Brain microvascular endothelial cell (primary cell): Measurements from ENCODE around the gene PRRT4.

Source experiments
- DNase-seq: peaks from one replicate; pipeline ENCODE4 v3.0.0-alpha.2; 2020
- H3K27ac ChIP-seq: fragments of 250-450 bp; sonication (Bioruptor Pico); 2 replicates; pipeline ENCODE4 v1.5.1; 2020; ENCODE audit warnings: mild to moderate bottlenecking, moderate library complexity
- H3K27me3 ChIP-seq: fragments of 250-450 bp; sonication (Bioruptor Pico); replicated peaks from 2 replicates; pipeline ENCODE4 v1.5.1; 2020; ENCODE audit warnings: mild to moderate bottlenecking
- H3K36me3 ChIP-seq: fragments of 250-450 bp; sonication (Bioruptor Pico); replicated peaks from 2 replicates; pipeline ENCODE4 v1.5.1; 2020; ENCODE audit warnings: mild to moderate bottlenecking
- H3K4me3 ChIP-seq: 2 replicates; pipeline ENCODE4 v1.5.1; 2011; ENCODE audit warnings: low read depth, mild to moderate bottlenecking, control low read depth, low read length, moderate library complexity
- in situ Hi-C: cut with HindIII; loops from 2 replicates; pipeline ENCODE4 v1.10.0; 2017; ENCODE audit warnings: low sequenced_read_pairs, low pct_ligation_motif_present
- TF ChIP-seq, protein P1 (sequence below): IDR thresholded peaks from 2 replicates; pipeline ENCODE4 v1.5.1; 2011; ENCODE audit warnings: low read depth, mild to moderate bottlenecking, moderate library complexity, low read length, control low read depth, inconsistent platforms; ENCODE audit errors: missing control alignments

PRRT4 gene

DNA sequence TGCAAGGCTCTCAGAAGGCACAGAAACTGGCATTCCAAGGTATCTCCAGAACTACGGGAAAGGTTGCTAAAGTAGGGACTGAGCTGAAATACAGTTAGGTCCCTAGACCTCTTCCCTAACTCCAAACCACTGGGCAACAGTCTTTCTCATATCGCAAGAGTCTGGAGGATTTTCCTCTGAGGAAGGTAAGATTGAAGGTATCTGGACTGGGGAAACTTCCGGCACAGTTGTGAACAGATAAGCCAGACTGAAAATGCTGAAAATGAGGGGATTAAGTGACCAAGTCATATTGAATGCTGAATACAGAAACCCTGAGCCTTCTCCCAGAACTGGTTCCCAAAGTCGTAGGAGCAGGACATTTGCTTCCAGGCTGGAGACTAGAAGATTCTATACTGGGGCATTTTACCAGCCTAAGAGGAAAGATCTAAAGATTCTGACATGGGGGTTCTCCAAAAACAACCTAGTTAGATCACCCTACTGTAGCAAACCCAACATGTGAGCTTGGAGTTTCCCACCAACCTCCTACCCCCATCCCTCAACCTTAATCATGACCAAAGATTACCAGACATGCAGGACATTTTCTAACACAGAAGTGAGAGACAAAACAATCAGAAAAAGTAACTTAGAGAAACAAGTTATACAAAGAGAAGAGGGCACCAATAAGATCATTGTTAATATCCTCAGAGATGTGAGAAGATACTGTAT, 2.8 kb upstream of the PRRT4 start:
- H3K27me3 ChIP-seq, result peaks cover 60% of the 10 kb centered on the region
- no peak overlapping the region for H3K4me3 ChIP-seq
- no peak for DNase-seq
- no peaks in the 10 kb centered on the region for H3K36me3 ChIP-seq
- TF ChIP-seq, protein P1, sequence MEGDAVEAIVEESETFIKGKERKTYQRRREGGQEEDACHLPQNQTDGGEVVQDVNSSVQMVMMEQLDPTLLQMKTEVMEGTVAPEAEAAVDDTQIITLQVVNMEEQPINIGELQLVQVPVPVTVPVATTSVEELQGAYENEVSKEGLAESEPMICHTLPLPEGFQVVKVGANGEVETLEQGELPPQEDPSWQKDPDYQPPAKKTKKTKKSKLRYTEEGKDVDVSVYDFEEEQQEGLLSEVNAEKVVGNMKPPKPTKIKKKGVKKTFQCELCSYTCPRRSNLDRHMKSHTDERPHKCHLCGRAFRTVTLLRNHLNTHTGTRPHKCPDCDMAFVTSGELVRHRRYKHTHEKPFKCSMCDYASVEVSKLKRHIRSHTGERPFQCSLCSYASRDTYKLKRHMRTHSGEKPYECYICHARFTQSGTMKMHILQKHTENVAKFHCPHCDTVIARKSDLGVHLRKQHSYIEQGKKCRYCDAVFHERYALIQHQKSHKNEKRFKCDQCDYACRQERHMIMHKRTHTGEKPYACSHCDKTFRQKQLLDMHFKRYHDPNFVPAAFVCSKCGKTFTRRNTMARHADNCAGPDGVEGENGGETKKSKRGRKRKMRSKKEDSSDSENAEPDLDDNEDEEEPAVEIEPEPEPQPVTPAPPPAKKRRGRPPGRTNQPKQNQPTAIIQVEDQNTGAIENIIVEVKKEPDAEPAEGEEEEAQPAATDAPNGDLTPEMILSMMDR, result no peak
- no peak overlapping the region for H3K27ac ChIP-seq
- in situ Hi-C loops, result no loop called here

DNA sequence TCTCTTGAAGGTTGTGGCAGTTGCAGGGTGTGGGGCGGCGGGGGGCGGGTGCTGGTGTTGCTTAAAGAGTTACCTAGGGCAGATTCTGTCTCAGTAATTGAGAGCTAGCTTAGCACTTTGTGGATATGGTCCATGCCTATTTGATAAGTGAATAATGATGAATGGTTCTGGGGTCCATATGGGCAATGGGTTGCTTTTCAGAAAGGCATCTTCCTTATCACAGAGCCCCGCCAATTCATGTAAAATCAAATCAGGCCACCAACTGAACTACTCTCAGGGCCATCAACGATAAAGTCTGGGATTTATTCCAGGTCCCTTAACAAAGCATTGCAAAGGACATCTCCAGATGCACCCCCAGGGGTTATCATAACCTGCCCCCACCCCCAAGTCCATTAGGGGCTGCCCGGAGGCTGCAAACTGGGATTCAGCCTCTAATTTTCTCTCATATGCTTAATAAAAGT, 1.8 kb upstream of the PRRT4 start:
- DNase-seq, result no peak
- Histone ChIP-seq H3K27ac (no peak overlapping the region), H3K27me3 (peaks cover 63% of the 10 kb centered on the region), H3K4me3 (no peak overlapping the region), H3K36me3 (no peaks in the 10 kb centered on the region)
- TF ChIP-seq, protein P1, result no peak
- in situ Hi-C loops, result no loop called here

DNA sequence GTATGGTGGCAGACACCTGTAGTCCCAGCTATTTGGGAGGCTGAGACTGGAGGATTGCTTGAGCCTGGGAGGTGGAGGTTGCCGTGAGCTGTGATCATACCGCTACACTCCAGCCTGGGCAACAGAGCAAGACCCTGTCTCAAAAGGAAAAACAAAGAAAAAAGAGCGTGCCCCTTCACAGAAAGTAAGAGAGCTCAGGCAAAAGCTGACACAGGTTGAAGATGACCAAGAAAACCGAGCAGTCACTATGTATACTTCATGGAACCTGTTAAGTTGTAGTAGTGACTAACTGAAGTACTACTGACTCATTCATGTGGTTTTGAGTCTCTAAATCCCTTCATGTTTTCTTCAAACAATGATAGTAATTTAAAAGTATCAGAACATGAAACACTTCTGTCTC, 1.2 kb upstream of the PRRT4 start:
- TF ChIP-seq, protein P1, result no peak
- no peak overlapping the region for H3K27ac ChIP-seq
- in situ Hi-C loops, result no loop called here
- no peaks in the 10 kb centered on the region for H3K36me3 ChIP-seq
- H3K27me3 ChIP-seq, result peaks cover 68% of the 10 kb centered on the region
- H3K4me3 ChIP-seq, result no peak overlapping the region
- DNase-seq, result no peak

DNA sequence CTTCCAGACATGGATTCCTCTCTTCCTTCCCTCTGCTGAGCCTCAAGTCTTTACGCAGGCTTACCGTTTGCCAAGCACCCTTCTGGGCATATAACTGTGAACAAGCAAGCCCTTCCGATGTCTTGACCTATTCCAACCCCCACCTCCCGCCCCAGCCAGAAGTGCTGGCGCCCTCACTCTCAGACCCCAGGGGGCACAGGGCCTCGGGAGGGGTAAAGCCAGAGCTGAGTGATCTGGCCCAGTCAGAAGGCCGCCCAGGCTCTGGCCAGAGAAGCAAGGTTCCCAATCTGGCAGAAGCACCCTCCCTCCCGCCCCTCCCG, 1.2 kb downstream of the PRRT4 start:
- in situ Hi-C loops, result no loop called here
- Histone ChIP-seq H3K27me3 (peaks cover 58% of the 10 kb centered on the region), H3K4me3 (no peak overlapping the region), H3K36me3 (no peaks in the 10 kb centered on the region), H3K27ac (no peak overlapping the region)
- TF ChIP-seq, protein P1, result no peak
- no peak for DNase-seq

DNA sequence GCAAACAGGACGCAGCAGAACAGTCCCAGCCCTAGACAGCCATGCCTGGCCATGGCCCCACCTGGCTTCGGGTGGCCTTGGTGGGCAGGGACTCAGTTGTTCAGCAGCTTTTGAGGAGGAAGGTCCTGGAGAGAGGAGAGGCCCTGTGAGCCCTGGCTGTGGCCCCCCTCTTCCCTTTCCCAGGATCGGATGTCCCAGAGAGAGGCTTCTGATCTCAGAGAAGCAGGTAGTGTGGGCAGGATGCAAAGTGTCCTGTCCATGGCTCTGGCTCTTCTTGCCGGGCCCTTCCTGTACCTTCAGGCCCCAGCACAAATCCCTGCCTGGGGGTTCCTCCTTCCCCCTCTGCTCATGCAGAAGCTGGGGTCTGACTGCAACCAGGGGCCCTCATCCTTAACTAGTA, 1.6 kb downstream of the PRRT4 start:
- H3K4me3 ChIP-seq, result no peak overlapping the region
- TF ChIP-seq, protein P1, result no peak
- peaks cover 56% of the 10 kb centered on the region for H3K27me3 ChIP-seq
- DNase-seq, result no peak
- H3K36me3 ChIP-seq, result no peaks in the 10 kb centered on the region
- no peak overlapping the region for H3K27ac ChIP-seq
- in situ Hi-C loops, result no loop called here

DNA sequence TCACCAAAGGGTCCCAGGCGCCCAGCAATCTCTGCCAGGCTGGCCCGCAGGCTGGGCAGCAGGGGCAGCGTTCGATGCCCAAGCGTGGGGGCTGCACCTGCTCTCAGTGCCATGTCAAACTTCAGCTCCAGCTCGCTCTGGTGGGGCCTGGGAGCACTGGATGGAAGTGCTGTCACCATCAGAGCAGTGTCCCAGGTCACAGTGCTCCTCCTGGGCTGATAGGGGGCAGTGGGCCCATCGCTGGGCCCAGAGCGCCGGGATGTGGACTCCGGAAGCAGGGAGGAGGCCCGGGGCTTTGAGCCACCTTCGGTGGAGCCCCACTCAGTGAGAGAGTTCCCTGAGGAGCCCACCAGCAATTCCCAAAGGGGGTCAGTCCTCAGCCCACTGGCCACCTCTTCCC, 2.2 kb downstream of the PRRT4 start:
- H3K4me3 ChIP-seq, result no peak overlapping the region
- H3K27ac ChIP-seq, result no peak overlapping the region
- H3K27me3 ChIP-seq, result peaks cover 57% of the 10 kb centered on the region
- in situ Hi-C loops, result no loop called here
- H3K36me3 ChIP-seq, result no peaks in the 10 kb centered on the region
- TF ChIP-seq, protein P1, result no peak
- no peak for DNase-seq
